ENCODE results near the gene NPLOC4.

Gene NPLOC4

GRCh38 chr17:81644496-81644895, 7.6 kb upstream of the NPLOC4 start:
- TF ChIP-seq REST (IDR thresholded peaks at IDR 0.05; ENCODE audit: insufficient replicate concordance, low read depth), result no peak
- no peak for TF ChIP-seq CTCF (IDR thresholded peaks at IDR 0.05; ENCODE audit: insufficient read depth, low read length)
- no peak for TF ChIP-seq POLR2AphosphoS5 (IDR thresholded peaks at IDR 0.05; ENCODE audit: low read depth)
- no peak for TF ChIP-seq SPI1 (IDR thresholded peaks at IDR 0.05; ENCODE audit: borderline replicate concordance, low read depth)
- TF ChIP-seq GABPA (IDR thresholded peaks at IDR 0.05; ENCODE audit: low read depth), result no peak
- Histone ChIP-seq H3K27me3 (ENCODE audit: insufficient read depth, poor library complexity, severe bottlenecking) (no peaks in the 10 kb centered on the region), H3K27ac (replicated peaks) (no peak overlapping the region), H3K4me3 (replicated peaks; ENCODE audit: insufficient read depth, low read length) (no peak overlapping the region)
- no peak for DNase-seq (ENCODE audit: low read depth in 1 of 2, low spot score in 1 of 2)

GRCh38 chr17:81641825-81642489, 5.0 kb upstream of the NPLOC4 start:
- Histone ChIP-seq H3K27ac (replicated peaks) (no peak overlapping the region), H3K27me3 (ENCODE audit: insufficient read depth, poor library complexity, severe bottlenecking) (no peaks in the 10 kb centered on the region), H3K4me3 (replicated peaks; ENCODE audit: insufficient read depth, low read length) (no peak overlapping the region)
- no peak for TF ChIP-seq GABPA (IDR thresholded peaks at IDR 0.05; ENCODE audit: low read depth)
- TF ChIP-seq CTCF (IDR thresholded peaks at IDR 0.05; ENCODE audit: insufficient read depth, low read length), result no peak
- no peak for TF ChIP-seq SPI1 (IDR thresholded peaks at IDR 0.05; ENCODE audit: borderline replicate concordance, low read depth)
- DNase-seq (ENCODE audit: low read depth in 1 of 2, low spot score in 1 of 2), result no peak

GRCh38 chr17:81640011-81640410, 3.1 kb upstream of the NPLOC4 start:
- DNase-seq (ENCODE audit: low read depth in 1 of 2, low spot score in 1 of 2), result no peak
- Histone ChIP-seq H3K27ac (replicated peaks) (no peak overlapping the region), H3K4me3 (replicated peaks; ENCODE audit: insufficient read depth, low read length) (no peak overlapping the region), H3K27me3 (ENCODE audit: insufficient read depth, poor library complexity, severe bottlenecking) (no peaks in the 10 kb centered on the region)
- TF ChIP-seq CTCF (IDR thresholded peaks at IDR 0.05; ENCODE audit: insufficient read depth, low read length) (no peak), POLR2AphosphoS5 (IDR thresholded peaks at IDR 0.05; ENCODE audit: low read depth) (no peak), REST (IDR thresholded peaks at IDR 0.05; ENCODE audit: insufficient replicate concordance, low read depth) (no peak), GABPA (IDR thresholded peaks at IDR 0.05; ENCODE audit: low read depth) (no peak), SPI1 (IDR thresholded peaks at IDR 0.05; ENCODE audit: borderline replicate concordance, low read depth) (no peak)

- no peak for DNase-seq (ENCODE audit: low read depth in 1 of 2, low spot score in 1 of 2)
- no peak overlapping the region for H3K4me3 ChIP-seq (replicated peaks; ENCODE audit: insufficient read depth, low read length)
- TF ChIP-seq CTCF (IDR thresholded peaks at IDR 0.05; ENCODE audit: insufficient read depth, low read length) (no peak), REST (IDR thresholded peaks at IDR 0.05; ENCODE audit: insufficient replicate concordance, low read depth) (no peak), POLR2AphosphoS5 (IDR thresholded peaks at IDR 0.05; ENCODE audit: low read depth) (no peak), SPI1 (IDR thresholded peaks at IDR 0.05; ENCODE audit: borderline replicate concordance, low read depth) (no peak), GABPA (IDR thresholded peaks at IDR 0.05; ENCODE audit: low read depth) (no peak)
- H3K27ac ChIP-seq (replicated peaks), result no peak overlapping the region
- H3K27me3 ChIP-seq (ENCODE audit: insufficient read depth, poor library complexity, severe bottlenecking), result no peaks in the 10 kb centered on the region
Observed at GRCh38 chr17:81638683-81639082, 1.8 kb upstream of the NPLOC4 start.

Data from HL-60 (cell line).